T-helper 2 cell treated with Interferon-gamma antibody and Interleukin-4, amounts not matched to agents 100 ng/mL and 5 ng/mL, for 36 hours (primary cell): Measurements from ENCODE around the gene GRID1. TPM values are rescaled to one million over a fixed set of nuclear protein-coding genes. Genes with fewer than 3 reads are reported as not detected.

Experiments used
- intact Hi-C: fragments of 100-400 bp; cut with micrococcal nuclease; formaldehyde crosslinking; loops from one replicate; pipeline ENCODE4 v1.15.1; 2023
- total RNA-seq: library from RNA; stranded (reverse); gene quantifications from 2 replicates; pipeline ENCODE4 v1.2.3, GENCODE V29; 2022

GRID1 gene
- total RNA-seq, 1 donor from 2014 or later = not detected

GRCh38 chr10:86355571-86356038 lies 11.0 kb downstream of the GRID1 start:
- intact Hi-C loops = no loop called here

- intact Hi-C loops = no loop called here
Observed at GRCh38 chr10:86354761-86355540, 11.6 kb downstream of the GRID1 start.

GRCh38 chr10:86353506-86354485 lies 12.8 kb downstream of the GRID1 start:
- intact Hi-C loops = no loop called here

- intact Hi-C loops = no loop called here
Observed at GRCh38 chr10:86350897-86351296, 15.7 kb downstream of the GRID1 start.

GRCh38 chr10:86349940-86350630 lies 16.5 kb downstream of the GRID1 start:
- intact Hi-C loops = no loop called here

- intact Hi-C loops = no loop called here
Observed at GRCh38 chr10:86349474-86349873, 17.1 kb downstream of the GRID1 start.

- intact Hi-C loops = no loop called here
Observed at GRCh38 chr10:86348321-86349210, 18.0 kb downstream of the GRID1 start.

GRCh38 chr10:86347856-86348255 lies 18.7 kb downstream of the GRID1 start:
- intact Hi-C loops = no loop called here

- intact Hi-C loops = no loop called here
Observed at GRCh38 chr10:86346799-86347665, 19.6 kb downstream of the GRID1 start.

GRCh38 chr10:86345859-86346798 lies 20.5 kb downstream of the GRID1 start:
- intact Hi-C loops = no loop called here

- intact Hi-C loops = no loop called here
Observed at GRCh38 chr10:86345296-86345858, 21.2 kb downstream of the GRID1 start.

- intact Hi-C loops = no loop called here
Observed at GRCh38 chr10:86344714-86345161, 21.9 kb downstream of the GRID1 start.

GRCh38 chr10:86344281-86344680 lies 22.3 kb downstream of the GRID1 start:
- intact Hi-C loops = no loop called here

- intact Hi-C loops = no loop called here
Observed at GRCh38 chr10:86343761-86344160, 22.8 kb downstream of the GRID1 start.

- intact Hi-C loops = no loop called here
Observed at GRCh38 chr10:86342111-86342863, 24.3 kb downstream of the GRID1 start.

GRCh38 chr10:86341361-86341811 lies 25.2 kb downstream of the GRID1 start:
- intact Hi-C loops = no loop called here

GRCh38 chr10:86340991-86341260 lies 25.7 kb downstream of the GRID1 start:
- intact Hi-C loops = no loop called here
